Suppressor macrophage (primary cell): ENCODE results near the gene RPA3.

Experiments used
- DNase-seq, 4 experiments: peaks; one replicate each; pipeline ENCODE4 v3.0.0-alpha.2; 2020 to 2022

RPA3 gene

GRCh38 chr7:7595451-7595850 lies 123.0 kb downstream of the RPA3 start:
- DNase-seq = peak in 2 of 4 experiments; percentile 63 to 66
